PC-9 (cell line): Measurements from ENCODE around the gene GRHL1.

ENCODE experiments used
- CTCF ChIP-seq: fragments of 200-600 bp; sonication (generic); conservative IDR thresholded peaks from 2 replicates; pipeline ENCODE4 v1.6.1; 2017; ENCODE audit warnings: mixed run types, antibody characterized with exemption, mild to moderate bottlenecking, moderate library complexity
- EZH2 ChIP-seq: fragments of 200-600 bp; sonication (generic); IDR thresholded peaks from 2 replicates; pipeline ENCODE4 v1.8.0; 2017; ENCODE audit warnings: antibody characterized with exemption, low read depth

- no peak for TF ChIP-seq CTCF
- TF ChIP-seq EZH2 = no peak
Measured at GRCh38 chr2:10027660-10028330, 76.3 kb downstream of the GRHL1 start.
